Measurements from ENCODE around the gene RHOT2.

DNA sequence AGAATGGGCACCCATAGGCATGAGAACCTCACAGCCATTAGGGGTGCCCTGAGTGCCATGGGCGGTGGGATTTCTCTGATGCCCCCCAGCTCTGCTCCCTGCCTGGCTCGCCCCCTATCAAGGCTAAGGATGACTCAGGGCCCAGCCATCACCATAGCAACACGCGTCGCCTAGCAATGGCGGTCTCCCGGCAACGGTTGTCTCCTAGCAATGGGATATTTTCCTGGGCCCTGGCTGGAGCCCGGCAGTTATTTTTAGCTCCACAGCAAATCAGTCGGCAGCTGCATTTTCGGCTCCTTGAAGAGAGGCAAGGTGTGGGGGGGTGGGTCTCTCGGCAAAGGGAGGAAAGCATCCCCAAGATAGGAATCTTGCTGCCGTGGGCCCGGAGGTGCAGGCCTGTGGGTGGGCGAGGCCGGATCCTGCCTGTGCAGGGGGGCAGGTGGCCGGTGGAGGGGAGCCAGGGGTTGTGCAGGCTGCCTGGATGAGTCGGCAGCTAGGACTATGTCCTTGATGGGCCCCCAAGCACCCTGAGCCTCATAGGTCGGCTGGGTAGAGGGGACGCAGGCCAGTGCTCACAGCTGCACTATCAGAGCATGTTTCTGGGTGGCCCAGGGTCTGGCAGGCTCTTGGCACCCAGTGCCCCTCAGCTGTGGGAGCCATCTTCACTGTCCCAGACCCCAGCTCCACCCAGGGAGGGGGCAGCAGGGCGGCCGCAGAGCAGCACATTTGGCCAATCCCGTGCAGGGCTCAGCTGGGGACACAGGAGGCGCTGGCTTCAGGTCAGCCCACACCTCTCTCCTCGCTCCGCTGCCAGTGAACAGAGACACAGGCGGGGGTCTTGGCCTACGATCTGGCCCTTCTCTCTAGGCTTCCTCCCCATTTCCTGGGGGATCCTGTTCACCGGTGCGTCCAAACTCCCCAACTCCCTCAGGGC is 41.9 kb downstream of the RHOT2 start:
- TF ChIP-seq, protein P1, sequence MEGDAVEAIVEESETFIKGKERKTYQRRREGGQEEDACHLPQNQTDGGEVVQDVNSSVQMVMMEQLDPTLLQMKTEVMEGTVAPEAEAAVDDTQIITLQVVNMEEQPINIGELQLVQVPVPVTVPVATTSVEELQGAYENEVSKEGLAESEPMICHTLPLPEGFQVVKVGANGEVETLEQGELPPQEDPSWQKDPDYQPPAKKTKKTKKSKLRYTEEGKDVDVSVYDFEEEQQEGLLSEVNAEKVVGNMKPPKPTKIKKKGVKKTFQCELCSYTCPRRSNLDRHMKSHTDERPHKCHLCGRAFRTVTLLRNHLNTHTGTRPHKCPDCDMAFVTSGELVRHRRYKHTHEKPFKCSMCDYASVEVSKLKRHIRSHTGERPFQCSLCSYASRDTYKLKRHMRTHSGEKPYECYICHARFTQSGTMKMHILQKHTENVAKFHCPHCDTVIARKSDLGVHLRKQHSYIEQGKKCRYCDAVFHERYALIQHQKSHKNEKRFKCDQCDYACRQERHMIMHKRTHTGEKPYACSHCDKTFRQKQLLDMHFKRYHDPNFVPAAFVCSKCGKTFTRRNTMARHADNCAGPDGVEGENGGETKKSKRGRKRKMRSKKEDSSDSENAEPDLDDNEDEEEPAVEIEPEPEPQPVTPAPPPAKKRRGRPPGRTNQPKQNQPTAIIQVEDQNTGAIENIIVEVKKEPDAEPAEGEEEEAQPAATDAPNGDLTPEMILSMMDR (IDR thresholded peaks at IDR 0.05; ENCODE audit: low read depth, low read length), result no peak
- no peak for TF ChIP-seq POLR2A (IDR thresholded peaks at IDR 0.05; ENCODE audit: extremely low read depth, insufficient read length)
- no peak for TF ChIP-seq MYC (IDR thresholded peaks at IDR 0.05; ENCODE audit: low read depth, low read length)
- TF ChIP-seq, protein P2, sequence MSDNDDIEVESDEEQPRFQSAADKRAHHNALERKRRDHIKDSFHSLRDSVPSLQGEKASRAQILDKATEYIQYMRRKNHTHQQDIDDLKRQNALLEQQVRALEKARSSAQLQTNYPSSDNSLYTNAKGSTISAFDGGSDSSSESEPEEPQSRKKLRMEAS (IDR thresholded peaks at IDR 0.05; ENCODE audit: low read depth, low read length), result no peak

Data from NB4 (cell line).